ENCODE measurements around the gene HJURP. TPM values are rescaled to one million over a fixed set of nuclear protein-coding genes. Genes with fewer than 3 reads are reported as not detected.

Gene HJURP
- total and polyA plus RNA-seq, 9 of the 15 experiments (the other 6 are each of a cell fraction or from before 2014, with no cell fraction given): 13.8 to 102 (median 28.3) TPM

- WGBS (ENCODE audit: insufficient coverage, low coverage, missing lambda C conversion rate): 0% methylated on average over 9 of the region's 21 CpGs
- Histone ChIP-seq H3K9ac (ENCODE audit: insufficient read depth in 1 of 2, low read depth in 2 of 2, low read length in 2 of 2) (no peak overlapping the region), H3K27me3 (ENCODE audit: control insufficient read depth in 2 of 2, insufficient read depth in 2 of 2, low read length in 2 of 2) (peaks cover 2 to 58% of the 10 kb centered on the region in 2 experiments; a peak in 3 of 5 replicates), H3K36me3 (ENCODE audit: control insufficient read depth, insufficient read depth, low read length) (no peaks in the 10 kb centered on the region), H3K9me3 (replicated peaks; ENCODE audit: control insufficient read depth, insufficient read depth, low read depth, low read length) (no peaks in the 10 kb centered on the region), H2AFZ (ENCODE audit: low read depth, low read length) (no peak overlapping the region), H3K9me1 (ENCODE audit: control insufficient read depth, insufficient read depth, low read length) (no peaks in the 10 kb centered on the region), H3K79me2 (ENCODE audit: control insufficient read depth, insufficient read depth, low read length) (no peaks in the 10 kb centered on the region), H3K4me3 (no peak overlapping the region), H3K27ac (ENCODE audit: extremely low read depth, low read depth, low read length) (no peak overlapping the region), H3K4me1 (replicated peaks in 1 of 2; ENCODE audit: control insufficient read depth in 2 of 2, insufficient read depth in 2 of 2, low read length in 2 of 2) (no peaks in the 10 kb centered on the region; a peak in 1 of 5 replicates), H4K20me1 (replicated peaks; ENCODE audit: control insufficient read depth, insufficient read depth, low read length) (no peaks in the 10 kb centered on the region; the same call in 1 of the 2 replicates), H3K4me2 (ENCODE audit: insufficient read depth, low read length) (no peak overlapping the region)
- BruUV-seq (replicated peaks): no TSS peak
- intact Hi-C loops (cut with micrococcal nuclease) (no loop called here), in situ Hi-C loops (cut with MboI) (no loop called here)
- TF ChIP-seq CHAMP1 (IDR thresholded peaks at IDR 0.05) (no peak), C11orf30 (IDR thresholded peaks at IDR 0.05; ENCODE audit: low read depth) (no peak), SMARCA5 (IDR thresholded peaks at IDR 0.05) (no peak), HLTF (IDR thresholded peaks at IDR 0.05) (no peak), SIN3A (IDR thresholded peaks at IDR 0.05; ENCODE audit: borderline replicate concordance in 2 of 2, control insufficient read depth in 1 of 2, low read depth in 2 of 2, low read length in 2 of 2) (no peak), FOXM1 (IDR thresholded peaks at IDR 0.05; ENCODE audit: low read depth) (no peak), FOXM1 (CRISPR knock-in tag; IDR thresholded peaks at IDR 0.05; ENCODE audit: low read depth) (no peak), ZNF354B (CRISPR knock-in tag; IDR thresholded peaks at IDR 0.05) (no peak), HMG20A (CRISPR knock-in tag; conservative IDR thresholded peaks at IDR 0.05) (no peak)
- no peak for DNase-seq (ENCODE audit: extremely low read depth in 1 of 4, low spot score in 3 of 4)
- no peak for FAIRE-seq
- ChIA-PET POLR2A (interaction anchor here (1.5 kb wide), 1 partner anchor 10 kb away, joined by 6 read pairs; no protein-coding TSS in a partner anchor), CTCF (ENCODE audit: low intra/inter-chr PET ratio) (no interaction called here)
- no peak for ATAC-seq
These were observed 32.1 kb downstream of the HJURP start for GRCh38 chr2:233822101-233822771.

Data from K562 (cell line).